HG03469 (cell line): ENCODE measurements around the gene C14orf180.
"Not testable (repeated sequence)": the region's sequence is repeated elsewhere in the genome, so short reads cannot be mapped to it uniquely, and the experiment has no call there.

ENCODE experiments used
- ATAC-seq: cut with Tn5 transposase; IDR thresholded peaks from one replicate; pipeline ENCODE4 v1.9.1; 2021; ENCODE audit warnings: mild to moderate bottlenecking, moderate library complexity, moderate number of reproducible peaks; ENCODE audit not compliant: unreplicated experiment

C14orf180 gene

DNA sequence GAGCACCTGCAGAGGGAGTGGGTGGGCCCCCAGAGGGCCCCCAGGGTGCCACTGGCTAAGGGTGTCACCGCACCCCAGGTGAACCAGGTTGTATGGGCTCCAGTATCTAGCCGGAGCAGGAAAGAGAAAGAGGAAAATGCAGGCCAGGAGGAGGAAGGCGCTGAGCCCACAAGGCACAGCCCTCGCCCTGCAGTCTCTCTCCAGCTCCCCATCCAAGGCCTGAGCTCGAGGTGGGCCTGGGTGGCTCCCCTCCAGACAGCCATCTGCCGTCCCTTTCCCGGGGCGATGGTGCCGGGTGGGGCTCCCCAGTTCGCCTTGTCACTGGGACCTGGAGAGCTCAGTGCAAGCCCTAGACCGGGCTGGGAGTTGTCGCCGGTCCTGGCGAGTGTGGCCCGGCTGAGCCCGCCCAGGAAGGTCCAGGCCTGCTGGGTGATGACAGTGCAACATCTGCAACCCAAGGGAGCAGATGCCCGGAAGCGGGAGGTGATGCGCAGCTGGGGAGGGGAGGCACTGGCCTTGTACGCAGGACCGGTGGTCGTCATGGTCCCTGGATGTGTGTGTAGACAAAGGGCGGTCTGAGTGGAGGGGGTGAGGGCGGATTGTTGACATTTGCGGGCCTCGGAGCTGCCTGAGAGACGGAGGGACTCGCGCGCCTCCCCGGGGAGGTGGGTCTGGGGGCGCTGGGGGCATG is 24.3 kb downstream of the C14orf180 start:
- ATAC-seq: no peak

GRCh38 chr14:104604458-104605449 is 25.2 kb downstream of the C14orf180 start, which contains the start of gene TMEM179:
Gene TMEM179, minus strand, starts transcription at chr14:104604772. Its CDS starts 31 bp downstream, at chr14:104604741.
- no peak for ATAC-seq

DNA sequence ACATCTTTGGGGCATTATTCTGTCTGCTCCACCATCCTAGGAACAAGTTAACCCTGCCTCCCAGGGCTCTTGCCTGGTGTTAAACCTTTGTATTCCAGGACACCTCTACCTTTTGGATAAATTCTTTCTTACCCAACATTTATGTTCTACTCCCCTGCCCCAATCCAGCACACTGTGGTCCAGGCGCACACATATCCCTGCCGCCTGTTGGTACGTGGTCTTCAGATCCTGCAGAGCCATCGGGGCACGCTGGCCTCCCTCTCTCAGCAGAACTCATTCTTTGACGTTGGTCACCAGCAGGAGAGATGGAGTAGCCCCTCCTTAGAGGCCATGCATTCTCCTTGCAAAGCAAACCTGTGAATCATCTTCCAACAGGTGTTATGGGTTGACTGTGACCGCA is 30.1 kb downstream of the C14orf180 start:
- no peak for ATAC-seq

DNA sequence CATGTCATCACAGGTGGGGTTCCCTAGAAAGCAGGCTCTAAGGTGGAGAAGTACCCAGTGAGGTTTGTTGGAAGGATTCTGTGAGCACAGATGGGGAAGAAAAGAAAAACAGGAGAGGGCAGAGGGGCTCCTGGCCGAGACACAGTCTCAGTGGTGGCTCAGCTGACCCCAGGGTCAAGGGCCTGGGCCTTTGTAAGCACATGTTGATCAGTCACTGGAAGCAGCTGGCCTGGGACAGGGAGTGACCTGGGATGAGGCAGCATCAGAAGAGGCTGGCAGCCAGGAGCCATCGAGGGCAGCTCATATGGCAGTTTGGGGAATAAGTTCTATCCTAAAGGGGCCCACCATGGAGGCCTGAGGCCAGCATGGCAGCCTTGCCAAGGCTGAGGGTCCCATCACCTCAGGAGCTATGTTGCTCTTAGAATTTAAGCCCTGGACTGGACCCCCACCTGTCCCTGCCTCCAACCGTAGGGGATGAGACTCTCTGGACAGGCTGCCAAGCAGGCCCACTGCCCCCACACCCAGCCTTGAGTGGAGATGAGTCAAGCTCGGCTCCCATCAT is 31.3 kb downstream of the C14orf180 start:
- no peak for ATAC-seq

DNA sequence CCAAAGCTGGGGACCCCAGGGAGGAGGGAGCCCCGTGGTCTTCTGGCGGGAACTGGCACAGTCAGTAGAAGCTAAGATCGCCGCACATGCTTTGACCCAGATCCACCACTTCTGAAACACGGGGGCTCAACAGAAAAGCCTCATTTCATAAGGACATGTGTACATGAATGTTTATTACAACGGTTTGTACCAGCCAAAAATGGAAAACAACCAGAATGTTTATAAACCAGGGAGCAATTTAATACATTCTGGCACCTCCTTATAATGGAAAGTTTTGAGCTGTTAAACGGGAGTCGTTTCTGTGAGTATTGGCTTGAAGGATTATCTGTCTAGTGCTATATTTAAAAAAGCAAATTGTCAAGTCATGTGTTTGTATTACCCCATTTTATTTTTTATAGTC is 32.3 kb downstream of the C14orf180 start:
- no peak for ATAC-seq

- no peak for ATAC-seq
Measured at GRCh38 chr14:104614126-104614812, 34.7 kb downstream of the C14orf180 start.

DNA sequence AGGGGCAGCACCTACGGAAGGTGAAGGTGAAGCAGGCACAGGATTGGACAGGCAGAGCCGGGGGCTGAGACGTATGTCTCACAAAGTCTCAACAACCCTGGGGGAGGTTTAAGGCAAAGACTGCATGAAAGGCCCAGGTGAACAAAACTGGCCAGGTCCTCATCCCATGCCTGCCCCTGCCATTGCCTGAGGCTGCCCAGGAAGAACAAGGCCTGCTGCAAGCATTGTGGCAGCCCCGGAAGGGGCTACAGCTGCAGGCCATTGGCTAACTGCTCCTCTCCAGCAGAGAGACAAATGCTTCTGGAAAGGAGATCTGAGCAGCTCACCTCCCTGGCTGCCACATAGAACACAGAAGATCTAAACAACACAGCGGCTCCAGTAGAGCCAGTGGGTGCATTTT is 45.4 kb downstream of the C14orf180 start:
- no peak for ATAC-seq

GRCh38 chr14:104632781-104633180 is 53.2 kb downstream of the C14orf180 start:
- ATAC-seq: no peak

DNA sequence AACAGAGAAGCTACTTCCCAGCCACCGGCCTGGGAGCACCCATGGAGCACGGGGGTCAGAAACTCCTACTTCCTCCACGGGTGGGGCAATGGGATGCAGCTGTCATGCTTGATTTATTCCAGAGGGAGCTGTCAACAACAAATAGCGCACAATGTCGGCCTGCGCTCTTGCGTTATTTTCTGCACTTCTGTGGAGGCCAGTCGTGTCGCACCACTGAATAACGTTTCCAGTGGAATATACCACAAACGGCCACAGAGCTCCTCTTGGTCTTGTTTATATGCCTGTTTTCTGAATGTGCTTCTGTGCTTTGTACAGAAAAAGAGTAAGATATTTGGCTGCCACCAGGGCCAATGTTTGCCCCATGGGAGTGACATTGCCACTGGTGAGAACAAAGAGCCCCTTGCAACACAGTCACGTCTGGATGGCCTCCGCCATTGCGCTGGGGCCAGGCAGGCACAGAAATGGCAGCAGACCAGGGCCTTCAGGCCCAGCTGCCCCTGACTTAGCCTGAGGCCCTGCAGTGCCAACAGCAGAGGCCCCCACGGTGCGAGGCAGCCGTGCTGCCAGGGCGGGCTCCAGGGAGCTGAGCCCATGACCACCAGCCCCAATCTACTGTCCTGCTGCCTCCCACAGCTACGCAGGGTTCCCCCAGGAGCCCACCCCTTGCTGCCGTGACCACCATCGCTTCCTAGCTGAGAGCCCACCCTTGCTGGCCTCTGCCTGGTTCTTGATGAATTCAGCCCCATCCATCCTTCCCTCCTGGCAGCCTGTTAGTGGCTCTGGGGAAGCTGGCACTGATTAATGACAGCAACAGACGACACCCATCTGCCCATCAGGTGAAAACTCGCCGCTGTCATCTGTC is 53.9 kb downstream of the C14orf180 start:
- ATAC-seq: no peak

GRCh38 chr14:104634138-104634760 is 54.7 kb downstream of the C14orf180 start:
- ATAC-seq: no peak

DNA sequence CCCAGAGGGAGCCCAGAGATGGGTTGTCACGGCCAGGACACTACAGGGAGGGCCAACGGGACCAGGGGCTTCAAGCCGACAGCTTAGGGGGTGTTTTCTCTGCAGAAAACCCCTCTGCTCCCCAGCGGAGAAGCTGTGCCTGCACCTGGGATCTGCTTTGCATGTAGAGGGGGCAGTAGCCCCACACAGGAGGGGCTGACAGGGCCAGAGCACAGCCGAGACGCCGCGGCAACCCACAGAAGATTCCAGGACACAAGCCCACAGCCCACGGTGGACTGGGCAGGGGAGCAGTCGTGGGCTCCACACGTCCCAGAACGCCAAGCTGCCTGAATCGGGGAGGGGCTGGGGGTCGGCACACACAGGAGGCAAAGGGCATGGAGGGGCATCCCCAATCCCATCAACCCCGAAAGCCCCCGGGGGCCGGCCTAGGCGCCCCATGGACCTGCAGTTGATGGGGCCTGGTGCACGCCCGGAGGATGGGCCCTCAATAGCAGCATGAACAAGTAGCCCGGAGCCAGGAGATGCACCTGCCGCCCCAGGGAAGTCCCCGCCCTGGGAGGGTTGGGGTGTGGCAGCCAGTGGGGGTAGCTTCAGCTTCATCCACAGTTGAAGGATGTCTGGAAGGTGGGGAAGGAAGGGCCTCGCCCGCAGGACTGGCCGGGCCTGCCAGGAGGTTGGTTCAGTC is 55.5 kb downstream of the C14orf180 start:
- no peak for ATAC-seq

DNA sequence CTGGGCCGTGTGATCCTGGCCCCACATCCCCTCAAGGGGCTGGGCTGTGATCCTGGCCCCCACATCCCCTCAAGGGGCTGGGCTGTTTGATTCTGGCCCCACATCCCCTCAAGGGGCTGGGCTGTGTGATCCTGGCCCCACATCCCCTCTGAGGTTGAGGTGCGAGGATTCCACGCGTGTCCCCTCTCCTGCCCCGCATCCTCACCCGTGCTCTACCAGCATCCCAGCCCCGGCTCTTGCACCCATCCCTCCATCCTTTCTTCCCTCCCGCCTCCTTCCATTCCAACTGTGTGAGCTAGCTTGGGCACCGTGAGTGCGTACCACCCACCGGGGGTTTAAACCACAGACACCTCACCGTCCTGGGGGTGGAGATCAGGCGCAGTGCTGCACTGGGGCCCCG is 56.2 kb downstream of the C14orf180 start:
- ATAC-seq: no peak

DNA sequence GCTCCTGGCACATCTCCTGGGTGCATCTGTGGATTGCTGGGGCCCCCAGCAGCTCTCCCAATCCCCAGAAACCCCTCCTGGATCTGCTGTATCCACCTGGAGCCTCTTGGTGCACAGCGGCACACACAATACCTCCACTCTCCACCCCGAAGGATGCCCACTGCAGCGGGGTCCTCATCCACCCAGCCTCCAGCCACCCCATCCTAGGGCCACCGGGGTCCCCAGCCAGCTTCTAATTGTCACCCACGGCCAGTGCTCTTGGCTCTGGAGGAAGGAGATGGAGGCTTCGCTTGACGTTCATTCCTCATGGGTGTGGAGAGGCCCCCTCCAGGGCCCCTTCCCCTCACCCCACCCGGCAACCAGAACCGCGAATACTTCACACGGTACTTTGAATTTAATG is 56.6 kb downstream of the C14orf180 start:
- ATAC-seq: no peak

- not testable (repeated sequence) for ATAC-seq
Measured at GRCh38 chr14:104636846-104637545, 57.4 kb downstream of the C14orf180 start.

DNA sequence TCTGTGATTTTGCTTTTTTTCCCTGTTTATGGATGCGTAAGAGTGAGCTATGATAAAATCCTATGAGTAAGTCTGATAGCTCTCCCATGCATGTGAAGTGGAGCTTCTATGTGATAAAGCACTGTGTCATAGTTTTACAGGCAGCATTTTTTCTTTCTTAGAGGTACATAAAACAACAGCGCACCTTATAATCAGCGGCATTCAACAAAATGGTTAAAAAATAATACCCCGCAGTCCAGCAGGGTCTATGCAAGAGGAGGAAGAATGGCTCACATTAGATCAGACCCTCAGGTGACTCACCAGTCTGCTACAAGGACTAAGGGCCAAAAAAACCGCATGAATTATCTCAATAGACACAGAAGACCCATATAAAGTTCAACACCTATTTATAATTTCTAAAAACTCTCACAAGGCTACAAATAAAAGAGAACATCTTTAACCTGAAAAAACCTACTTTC is 58.0 kb downstream of the C14orf180 start:
- ATAC-seq: no peak

- no peak for ATAC-seq
Measured at GRCh38 chr14:104638190-104638589, 58.6 kb downstream of the C14orf180 start.

DNA sequence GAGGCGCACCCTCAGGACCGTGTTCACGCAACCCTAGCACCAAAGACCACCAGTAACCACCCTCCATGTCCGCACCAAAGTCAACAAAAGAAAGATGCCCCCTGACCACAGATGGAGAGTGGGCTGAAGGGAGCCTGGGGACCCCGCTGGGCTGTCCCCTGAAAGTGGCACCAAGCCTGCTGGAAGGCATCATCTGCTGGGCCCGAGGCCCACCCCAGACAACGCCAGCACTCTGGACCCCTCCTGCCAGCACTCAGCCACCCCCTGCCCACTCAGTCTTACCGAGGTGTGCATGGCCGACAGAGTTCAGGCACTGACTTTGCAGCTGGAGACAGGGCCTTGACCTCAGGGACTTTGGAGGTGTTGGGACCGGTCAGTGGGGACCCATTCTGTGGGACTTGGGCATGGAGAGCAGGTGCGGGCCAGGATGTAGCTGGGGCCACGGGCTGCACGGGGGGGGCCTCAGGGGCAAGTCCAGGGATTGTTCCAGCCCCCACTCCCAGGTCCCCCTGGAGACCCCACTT is 59.4 kb downstream of the C14orf180 start:
- no peak for ATAC-seq

- no peak for ATAC-seq
Measured at GRCh38 chr14:104639471-104639870, 59.9 kb downstream of the C14orf180 start.
